NOMO-1 treated with dmso at 0.1 percent for 144 hours (cell line): ENCODE results near the gene GPR26.

Experiments
- DNase-seq: peaks from one replicate; lab custom pipeline; 2025; ENCODE audit not compliant: unreplicated experiment; lab: John Stamatoyannopoulos, UW

Gene GPR26

GRCh38 chr10:123645016-123645415, 21.1 kb upstream of the GPR26 start:
- DNase-seq: no peak

DNA sequence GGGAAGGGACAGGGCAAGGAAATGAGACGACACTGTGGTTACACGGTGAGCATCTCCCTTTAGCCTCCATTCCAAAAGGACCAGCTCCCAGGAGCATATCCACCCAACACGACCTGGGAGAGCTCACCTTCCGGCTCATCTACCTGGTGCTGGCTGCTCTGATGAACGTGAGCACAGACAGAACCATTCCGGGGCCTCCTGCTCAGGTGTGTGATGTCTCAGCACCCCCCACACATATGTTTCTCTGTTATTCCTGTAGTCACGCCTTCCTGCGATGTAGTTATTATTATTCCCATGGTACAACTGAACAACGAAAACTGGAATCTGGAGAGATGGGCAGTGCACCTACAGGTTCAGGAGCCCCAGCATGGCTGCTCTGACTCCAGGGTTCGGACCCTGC, 20.5 kb upstream of the GPR26 start:
- no peak for DNase-seq

- DNase-seq: no peak
Measured at GRCh38 chr10:123648595-123648994, 17.6 kb upstream of the GPR26 start.

DNA sequence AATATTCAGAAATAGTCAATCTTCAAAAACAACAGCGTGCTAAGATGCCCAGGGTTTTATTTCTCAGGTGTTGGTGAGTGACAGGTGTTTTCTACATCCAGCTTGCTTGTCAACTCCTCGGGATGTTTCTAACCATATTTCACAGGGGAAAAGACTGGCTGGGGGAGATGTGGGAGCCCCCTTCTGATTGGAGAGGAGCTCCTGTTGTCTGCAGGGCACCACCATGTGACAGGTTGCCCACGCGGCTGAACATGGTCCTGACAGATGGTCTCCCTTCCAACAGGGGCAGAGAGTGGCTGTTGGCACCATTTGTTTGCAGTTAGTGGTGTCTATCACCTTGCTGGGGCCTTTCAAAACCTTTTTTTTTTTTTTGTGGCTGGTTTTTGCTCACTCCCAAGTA, 16.5 kb upstream of the GPR26 start:
- no peak for DNase-seq

DNA sequence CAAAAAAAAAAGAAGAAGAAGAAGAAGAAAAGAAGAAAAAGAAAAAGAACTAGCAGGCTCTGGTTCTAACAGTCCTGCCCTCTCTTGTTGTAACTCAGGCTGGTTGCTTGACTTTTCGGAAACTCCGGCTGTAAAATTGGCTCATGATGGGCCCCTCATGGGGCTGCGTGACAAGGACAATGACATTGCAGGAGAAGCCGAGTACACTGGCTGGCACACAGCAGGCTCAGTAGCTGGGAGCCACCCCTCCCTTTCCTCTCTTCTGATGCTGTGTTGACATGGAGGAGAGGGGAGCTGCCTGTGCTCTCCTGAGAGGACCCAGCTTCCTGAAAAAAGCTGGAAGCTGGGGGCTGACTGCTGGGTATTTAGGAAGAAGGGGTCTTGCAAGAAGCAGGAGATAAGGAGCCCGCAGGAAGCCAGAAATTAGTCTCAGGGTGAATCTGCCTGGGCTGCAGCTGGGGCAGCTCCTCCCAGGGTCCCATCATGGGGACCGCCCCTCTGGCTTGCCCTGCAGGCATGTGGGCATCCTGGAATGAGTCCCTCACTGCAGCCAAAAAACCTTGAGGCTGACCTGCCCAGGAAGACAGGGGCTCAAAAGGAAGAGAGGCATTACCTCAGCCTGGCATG, 14.6 kb upstream of the GPR26 start:
- no peak for DNase-seq

DNA sequence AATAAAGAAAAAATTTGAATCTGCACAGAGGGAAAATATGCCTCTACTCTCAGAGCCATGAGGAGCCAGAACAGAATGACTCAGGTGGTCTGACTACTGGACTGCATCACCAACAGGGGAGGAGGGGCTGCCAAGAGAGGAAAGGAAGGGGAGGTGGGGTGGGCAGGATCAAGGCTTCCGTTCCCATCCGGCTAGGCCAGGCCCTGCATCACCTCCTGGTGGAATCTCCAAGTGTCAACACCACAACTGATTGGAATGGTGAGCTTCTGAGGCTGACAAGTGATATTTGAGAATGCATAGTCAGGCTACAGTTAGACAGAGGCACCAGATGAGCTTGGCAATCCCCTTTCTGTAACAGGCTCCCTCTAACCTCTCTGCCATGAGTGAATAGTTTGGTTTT, 10.4 kb upstream of the GPR26 start:
- DNase-seq: no peak

GRCh38 chr10:123663522-123663921, 2.6 kb upstream of the GPR26 start:
- no peak for DNase-seq

GRCh38 chr10:123665491-123666286, 466 bp upstream of the GPR26 start:
- DNase-seq: no peak

GRCh38 chr10:123669886-123670285, 3.7 kb downstream of the GPR26 start:
- no peak for DNase-seq

GRCh38 chr10:123673198-123673597, 7.0 kb downstream of the GPR26 start:
- no peak for DNase-seq

- DNase-seq: no peak
Measured at GRCh38 chr10:123674741-123675140, 8.6 kb downstream of the GPR26 start.

- DNase-seq: no peak
Measured at GRCh38 chr10:123675811-123676210, 9.7 kb downstream of the GPR26 start.

GRCh38 chr10:123677556-123677955, 11.4 kb downstream of the GPR26 start:
- DNase-seq: no peak

GRCh38 chr10:123678376-123678775, 12.2 kb downstream of the GPR26 start:
- DNase-seq: no peak

DNA sequence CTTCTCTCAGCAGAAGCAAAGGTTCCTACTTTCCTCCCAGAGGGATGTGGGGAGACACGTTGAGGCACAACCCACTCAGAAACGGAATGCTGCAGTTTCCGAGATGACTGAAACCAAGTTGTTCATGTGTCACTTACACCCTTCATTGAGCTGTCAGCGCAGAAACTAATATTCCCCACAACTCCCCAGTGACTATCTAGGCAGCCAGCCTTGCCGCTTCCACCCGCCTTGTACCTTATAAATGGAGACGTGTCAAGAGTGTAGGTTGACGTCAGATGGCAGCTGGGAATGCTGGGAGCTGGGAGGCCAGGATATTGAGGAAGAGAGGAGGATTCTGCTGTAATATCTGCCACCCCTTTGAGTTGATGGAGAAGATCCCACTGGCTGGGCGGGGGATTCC, 15.1 kb downstream of the GPR26 start:
- DNase-seq: no peak

- no peak for DNase-seq
Measured at GRCh38 chr10:123682477-123682876, 16.3 kb downstream of the GPR26 start.

GRCh38 chr10:123683459-123683858, 17.3 kb downstream of the GPR26 start:
- no peak for DNase-seq

GRCh38 chr10:123683865-123684264, 17.7 kb downstream of the GPR26 start:
- DNase-seq: no peak

- no peak for DNase-seq
Measured at GRCh38 chr10:123685260-123685659, 19.1 kb downstream of the GPR26 start.

DNA sequence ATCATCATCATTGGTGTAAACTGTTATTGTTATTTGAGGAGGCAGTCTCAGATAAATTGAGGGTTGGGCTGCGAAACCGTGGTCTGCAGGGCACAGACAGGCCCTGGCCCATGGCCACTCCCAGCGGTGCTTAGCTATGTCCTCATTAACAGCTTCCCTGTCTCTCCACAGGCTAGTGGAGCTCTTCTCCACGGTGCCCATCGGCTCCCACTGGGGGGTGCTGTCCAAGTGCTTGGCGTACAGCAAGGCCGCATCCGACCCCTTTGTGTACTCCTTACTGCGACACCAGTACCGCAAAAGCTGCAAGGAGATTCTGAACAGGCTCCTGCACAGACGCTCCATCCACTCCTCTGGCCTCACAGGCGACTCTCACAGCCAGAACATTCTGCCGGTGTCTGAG, 21.6 kb downstream of the GPR26 start:
- DNase-seq: no peak

DNA sequence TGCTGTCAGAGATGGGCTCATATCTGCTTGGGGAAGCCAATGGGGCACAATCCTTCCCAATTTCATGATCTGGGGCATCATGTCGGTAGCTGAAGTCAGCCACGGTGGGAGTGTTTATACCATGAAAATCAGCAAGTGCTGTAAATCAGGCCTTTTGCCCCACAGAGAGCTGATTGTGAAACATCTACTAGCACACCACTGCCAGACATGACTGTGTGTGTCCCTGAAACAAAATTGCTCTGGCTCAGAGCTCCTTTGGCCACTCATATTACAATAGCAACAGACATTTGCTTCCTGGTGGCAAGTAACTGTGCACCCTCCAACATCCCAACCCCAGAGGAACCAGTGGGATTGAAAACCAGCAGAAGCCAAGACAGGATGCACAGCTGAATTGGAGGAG, 23.7 kb downstream of the GPR26 start:
- DNase-seq: no peak

DNA sequence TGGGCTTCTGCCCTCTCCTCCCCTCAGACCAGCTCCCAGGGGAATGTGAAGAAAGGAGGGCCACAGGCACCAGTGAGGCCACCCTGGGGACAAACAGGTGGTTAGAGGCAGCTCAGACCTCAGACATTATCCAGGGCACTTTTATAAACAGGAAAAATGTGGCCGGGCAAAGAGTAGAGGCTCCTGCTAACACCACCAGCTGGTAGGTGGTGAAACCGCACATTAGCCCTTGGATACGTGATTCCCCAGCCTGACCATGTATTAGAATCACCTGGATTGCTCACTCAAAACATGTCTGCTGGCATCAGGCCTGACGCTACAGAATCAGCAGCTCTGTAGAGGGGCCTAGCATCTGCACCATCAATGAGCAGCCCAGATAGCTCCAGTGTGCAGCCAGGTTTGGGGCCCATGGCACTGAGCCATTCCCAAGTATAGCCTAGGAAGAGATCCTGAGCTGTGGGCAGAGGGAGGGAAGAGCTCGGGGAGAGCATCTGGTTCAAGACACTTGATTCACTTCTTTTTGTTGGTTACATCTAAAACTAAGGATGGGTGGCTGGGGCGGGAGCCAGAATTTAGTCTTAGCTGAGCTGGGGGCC, 37.1 kb downstream of the GPR26 start:
- DNase-seq: no peak
